ENCODE results near the gene GRHPR.
"Not testable (repeated sequence)": the region's sequence is repeated elsewhere in the genome, so short reads cannot be mapped to it uniquely, and the experiment has no call there.

Gene GRHPR

GRCh38 chr9:37420271-37421215 lies 2.0 kb upstream of the GRHPR start:
- no peak for DNase-seq (ENCODE audit: low read depth in 3 of 3, low spot score in 1 of 3)

- no peak for DNase-seq (ENCODE audit: low read depth in 3 of 3, low spot score in 1 of 3)
Measured at GRCh38 chr9:37421914-37422288, 595 bp upstream of the GRHPR start.

- DNase-seq (ENCODE audit: low read depth in 3 of 3, low spot score in 1 of 3), result no peak
Measured at GRCh38 chr9:37423508-37423907, 1.0 kb downstream of the GRHPR start.

- DNase-seq (ENCODE audit: low read depth in 3 of 3, low spot score in 1 of 3), result no peak
Measured at GRCh38 chr9:37424204-37424685, 1.7 kb downstream of the GRHPR start.

- no peak for DNase-seq (ENCODE audit: low read depth in 3 of 3, low spot score in 1 of 3)
Measured at GRCh38 chr9:37424686-37425297, 2.3 kb downstream of the GRHPR start.

- DNase-seq (ENCODE audit: low read depth in 3 of 3, low spot score in 1 of 3), result no peak
Measured at GRCh38 chr9:37425298-37425752, 2.8 kb downstream of the GRHPR start.

GRCh38 chr9:37426431-37426830 lies 3.9 kb downstream of the GRHPR start:
- DNase-seq (ENCODE audit: low read depth in 3 of 3, low spot score in 1 of 3), result not testable (repeated sequence)

- no peak for DNase-seq (ENCODE audit: low read depth in 3 of 3, low spot score in 1 of 3)
Measured at GRCh38 chr9:37426846-37427245, 4.3 kb downstream of the GRHPR start.

GRCh38 chr9:37428345-37428744 lies 5.8 kb downstream of the GRHPR start:
- DNase-seq (ENCODE audit: low read depth in 3 of 3, low spot score in 1 of 3), result no peak

- no peak for DNase-seq (ENCODE audit: low read depth in 3 of 3, low spot score in 1 of 3)
Measured at GRCh38 chr9:37429441-37430285, 7.2 kb downstream of the GRHPR start.

GRCh38 chr9:37430841-37431597 lies 8.5 kb downstream of the GRHPR start:
- no peak for DNase-seq (ENCODE audit: low read depth in 3 of 3, low spot score in 1 of 3)

- DNase-seq (ENCODE audit: low read depth in 3 of 3, low spot score in 1 of 3), result no peak
Measured at GRCh38 chr9:37432020-37432419, 9.5 kb downstream of the GRHPR start.

GRCh38 chr9:37433867-37434371 lies 11.4 kb downstream of the GRHPR start:
- no peak for DNase-seq (ENCODE audit: low read depth in 3 of 3, low spot score in 1 of 3)

GRCh38 chr9:37436540-37436939 lies 14.0 kb downstream of the GRHPR start:
- DNase-seq (ENCODE audit: low read depth in 3 of 3, low spot score in 1 of 3), result no peak

GRCh38 chr9:37437010-37437409 lies 14.5 kb downstream of the GRHPR start:
- DNase-seq (ENCODE audit: low read depth in 3 of 3, low spot score in 1 of 3), result no peak

GRCh38 chr9:37437621-37438020 lies 15.1 kb downstream of the GRHPR start:
- DNase-seq (ENCODE audit: low read depth in 3 of 3, low spot score in 1 of 3), result no peak

GRCh38 chr9:37438359-37438758 lies 15.9 kb downstream of the GRHPR start:
- no peak for DNase-seq (ENCODE audit: low read depth in 3 of 3, low spot score in 1 of 3)

- DNase-seq (ENCODE audit: low read depth in 3 of 3, low spot score in 1 of 3), result no peak
Measured at GRCh38 chr9:37441776-37442370, 19.4 kb downstream of the GRHPR start.

- DNase-seq (ENCODE audit: low read depth in 3 of 3, low spot score in 1 of 3), result no peak
Measured at GRCh38 chr9:37442556-37442955, 20.1 kb downstream of the GRHPR start.

- DNase-seq (ENCODE audit: low read depth in 3 of 3, low spot score in 1 of 3), result no peak
Measured at GRCh38 chr9:37443566-37443965, 21.1 kb downstream of the GRHPR start.

Data from stimulated activated CD4-positive, alpha-beta T cell treated with anti-CD3 and anti-CD28 coated beads, TNF-alpha, amount 100 ng/mL, for 1 hour (primary cell).